GM21737 (cell line): ENCODE measurements around the gene HIPK1.
"Not testable (repeated sequence)": the region's sequence is repeated elsewhere in the genome, so short reads cannot be mapped to it uniquely, and the experiment has no call there.

Experiments
- ATAC-seq: cut with Tn5 transposase; IDR thresholded peaks from one replicate; pipeline ENCODE4 v1.9.1; 2021; ENCODE audit warnings: mild to moderate bottlenecking, moderate library complexity; ENCODE audit not compliant: unreplicated experiment

Gene HIPK1

GRCh38 chr1:114008993-114009392, 79.9 kb downstream of the HIPK1 start:
- no peak for ATAC-seq

DNA sequence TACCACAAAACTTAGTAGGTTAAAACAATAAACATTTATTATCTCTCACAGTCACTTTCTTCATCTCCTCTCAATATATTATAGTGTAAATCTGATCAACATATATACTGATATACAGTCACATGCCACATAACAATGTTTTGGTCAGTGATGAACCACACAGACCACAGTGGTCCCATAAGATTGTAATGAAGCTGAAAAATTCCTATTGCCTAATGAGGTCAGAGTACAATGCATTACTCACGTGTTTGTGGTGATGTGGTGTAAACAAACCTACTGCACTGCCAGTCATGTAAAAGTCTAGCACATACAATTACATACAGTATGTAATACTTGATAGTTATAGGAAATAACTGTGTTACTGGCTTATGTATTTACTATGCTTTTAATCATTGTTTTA, 80.3 kb downstream of the HIPK1 start:
- ATAC-seq = no peak

- no peak for ATAC-seq
Observed at GRCh38 chr1:114010433-114011184, 81.5 kb downstream of the HIPK1 start.

GRCh38 chr1:114011796-114012195, 82.7 kb downstream of the HIPK1 start:
- no peak for ATAC-seq

DNA sequence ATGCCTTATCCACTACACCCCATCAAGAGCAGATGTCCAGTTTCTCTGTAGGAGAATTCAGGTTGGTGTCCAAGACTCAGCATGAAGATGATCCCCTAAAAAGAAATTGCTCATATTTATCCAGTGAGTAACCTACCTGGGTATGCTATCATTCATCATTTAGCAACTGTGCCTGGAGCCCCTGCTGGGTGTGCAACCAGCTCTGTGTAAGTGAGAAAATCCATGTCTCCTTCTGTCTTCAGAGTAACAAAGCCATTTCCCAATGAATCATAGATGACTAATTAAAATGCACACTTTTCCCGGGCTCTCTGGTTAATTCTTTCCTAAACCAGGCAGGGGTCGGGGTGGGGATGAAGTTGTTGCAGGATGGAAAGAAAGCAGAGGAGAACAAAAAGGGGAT, 86.0 kb downstream of the HIPK1 start:
- ATAC-seq = no peak

DNA sequence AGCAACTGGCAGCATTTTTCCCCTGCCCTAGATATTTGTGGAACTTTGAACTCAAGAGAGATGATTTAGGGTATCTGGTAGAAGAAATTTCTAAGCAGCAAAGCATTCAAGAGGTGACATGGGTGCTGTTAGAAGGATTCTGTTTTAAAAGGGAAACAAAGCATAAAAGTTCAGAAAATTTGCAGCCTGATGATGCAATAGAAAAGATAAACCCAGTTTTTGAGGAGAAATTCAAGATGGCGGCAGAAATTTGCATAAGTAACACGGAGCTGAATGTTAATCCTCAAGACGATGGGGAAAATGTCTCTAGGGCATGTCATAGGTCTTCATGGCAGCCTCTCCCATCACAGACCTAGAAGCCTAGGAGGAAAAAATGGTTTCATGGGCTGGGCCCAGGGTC, 90.6 kb downstream of the HIPK1 start:
- not testable (repeated sequence) for ATAC-seq

DNA sequence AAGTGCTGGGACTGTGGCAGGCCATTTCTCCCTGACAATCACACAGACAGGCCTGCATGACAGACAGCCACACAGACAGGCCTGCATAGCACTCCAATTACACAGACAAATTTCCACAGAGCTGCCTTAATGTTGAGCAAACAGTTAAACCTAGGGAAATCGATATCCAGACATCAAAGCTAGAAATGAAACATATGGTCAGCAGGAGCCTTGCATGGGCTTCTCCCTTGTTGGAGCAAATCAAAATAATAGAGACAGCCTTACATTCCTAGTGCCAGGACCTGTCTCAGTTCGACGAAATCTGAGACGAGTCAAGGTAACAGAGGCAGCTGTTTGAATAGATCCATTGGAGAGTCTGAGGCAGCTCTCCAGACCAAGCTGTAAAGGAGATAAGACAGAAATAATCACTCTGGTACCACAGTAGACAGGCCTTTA, 92.6 kb downstream of the HIPK1 start:
- ATAC-seq = no peak

- ATAC-seq = no peak
Observed at GRCh38 chr1:114022877-114023276, 93.8 kb downstream of the HIPK1 start.

GRCh38 chr1:114023377-114023776, 94.3 kb downstream of the HIPK1 start:
- no peak for ATAC-seq

DNA sequence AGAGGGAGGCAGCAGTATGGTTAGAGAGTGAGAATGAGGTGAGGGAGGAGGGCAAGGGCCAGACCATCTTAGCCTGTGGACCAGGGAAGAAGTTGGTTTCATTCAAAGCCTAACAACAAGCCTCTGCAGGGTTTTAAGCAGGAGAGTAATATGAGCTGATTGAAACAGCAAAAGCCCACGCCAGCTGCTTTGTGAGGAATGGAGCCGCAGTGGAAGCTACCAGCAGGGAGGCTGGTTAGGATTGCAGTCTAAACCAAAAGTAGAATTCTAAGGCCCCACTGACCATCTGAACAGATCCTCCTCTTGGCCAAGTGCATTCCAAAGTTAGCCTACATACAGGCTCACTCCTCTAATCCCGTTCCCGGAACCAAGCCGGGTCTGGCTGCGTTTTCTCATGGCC, 94.9 kb downstream of the HIPK1 start:
- no peak for ATAC-seq

DNA sequence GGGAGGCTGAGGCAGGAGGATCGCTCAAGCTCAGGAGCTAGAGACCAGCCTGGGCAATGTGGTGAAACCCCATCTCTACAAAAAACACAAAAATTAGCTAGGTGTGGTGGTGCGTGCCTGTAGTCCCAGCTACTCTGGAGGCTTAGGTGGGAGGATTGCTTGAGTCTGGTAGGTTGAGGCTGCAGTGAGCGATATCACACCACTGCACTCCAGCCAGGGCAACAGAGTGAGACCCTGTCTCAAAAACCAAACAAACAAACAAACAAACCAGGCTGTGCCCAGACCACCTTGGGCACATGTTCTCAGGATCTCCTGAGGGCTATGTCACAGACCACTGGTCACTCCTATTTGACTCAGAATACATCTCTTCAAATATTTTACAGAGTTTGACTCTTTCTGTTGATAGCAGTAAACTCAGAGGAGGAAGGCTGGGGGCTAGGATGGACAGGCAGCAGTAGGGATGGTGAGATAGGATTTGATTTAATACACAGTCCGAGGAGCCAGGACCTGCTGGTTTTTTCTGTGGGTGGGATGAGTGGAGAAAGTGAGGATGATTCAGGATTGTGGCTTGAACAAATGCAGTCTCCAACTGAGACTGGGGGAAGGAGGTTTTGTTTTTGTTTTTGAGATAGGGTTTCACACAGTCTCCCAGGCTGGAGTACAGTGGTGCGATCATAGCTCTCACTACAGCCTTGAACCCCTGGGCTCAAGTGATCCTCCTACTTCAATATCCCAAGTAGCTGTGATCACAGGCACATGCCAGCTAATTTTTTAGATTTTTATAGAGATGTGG, 96.7 kb downstream of the HIPK1 start:
- no peak for ATAC-seq

DNA sequence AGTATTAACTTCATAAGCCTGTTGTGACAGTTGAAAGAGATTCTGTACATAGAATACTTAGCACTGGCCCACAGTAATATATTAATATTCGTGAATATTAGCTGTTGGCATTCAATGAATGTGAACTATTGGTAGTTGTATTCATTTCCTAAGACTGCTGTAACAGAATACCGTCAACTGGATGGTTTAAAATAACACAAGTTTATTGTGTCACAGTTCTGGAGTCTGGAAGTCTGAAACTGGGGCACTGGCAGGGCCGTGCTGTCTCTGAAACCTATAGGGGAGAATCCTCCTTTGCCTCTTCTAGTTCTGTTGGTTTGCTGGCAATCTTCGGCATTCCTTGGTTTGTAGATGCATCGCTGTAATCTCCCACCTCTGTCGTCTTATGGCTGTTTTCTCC, 97.7 kb downstream of the HIPK1 start:
- ATAC-seq = no peak
